Measurements from ENCODE around the gene KRTAP10-4. TPM values are rescaled to one million over a fixed set of nuclear protein-coding genes. Genes with fewer than 3 reads are reported as not detected.

The KRTAP10-4 gene
- total and polyA plus RNA-seq, 9 donors = not detected

GRCh38 chr21:44571296-44571695 is 2.2 kb upstream of the KRTAP10-4 start:
- intact Hi-C loops (cut with DNase I) = no loop called here
- no peak overlapping the region for H3K4me3 ChIP-seq
- no peaks in the 10 kb centered on the region for H3K36me3 ChIP-seq
- no peak for TF ChIP-seq POLR2A (IDR thresholded peaks at IDR 0.05)
- no peak for TF ChIP-seq CTCF (IDR thresholded peaks at IDR 0.05)
- no peak for TF ChIP-seq EP300 (IDR thresholded peaks at IDR 0.05)
- H3K27ac ChIP-seq = no peak overlapping the region
- DNase-seq = no peak
- H3K9me3 ChIP-seq = no peaks in the 10 kb centered on the region
- no peaks in the 10 kb centered on the region for H3K4me1 ChIP-seq (ENCODE audit: insufficient read depth)
- no peaks in the 10 kb centered on the region for H3K27me3 ChIP-seq
- 71 to 84% (median 82%) methylated on average over 4 of the region's 4 CpGs for WGBS, 3 donors

GRCh38 chr21:44571844-44572782 is 1.4 kb upstream of the KRTAP10-4 start:
- Histone ChIP-seq H3K4me3 (no peak overlapping the region), H3K9me3 (no peaks in the 10 kb centered on the region), H3K27me3 (no peaks in the 10 kb centered on the region), H3K36me3 (no peaks in the 10 kb centered on the region), H3K27ac (no peak overlapping the region), H3K4me1 (ENCODE audit: insufficient read depth) (no peaks in the 10 kb centered on the region)
- WGBS, 3 donors = 88 to 92% (median 88%) methylated on average over 40 of the region's 40 CpGs
- TF ChIP-seq EP300 (IDR thresholded peaks at IDR 0.05) (no peak), CTCF (IDR thresholded peaks at IDR 0.05) (no peak), POLR2A (IDR thresholded peaks at IDR 0.05) (no peak)
- DNase-seq = no peak
- intact Hi-C loops (cut with DNase I) = no loop called here

- Histone ChIP-seq H3K4me3 (no peak overlapping the region), H3K27ac (no peak overlapping the region), H3K27me3 (no peaks in the 10 kb centered on the region), H3K9me3 (no peaks in the 10 kb centered on the region), H3K36me3 (no peaks in the 10 kb centered on the region), H3K4me1 (ENCODE audit: insufficient read depth) (no peaks in the 10 kb centered on the region)
- no peak for DNase-seq
- TF ChIP-seq CTCF (IDR thresholded peaks at IDR 0.05) = no peak
- no peak for TF ChIP-seq EP300 (IDR thresholded peaks at IDR 0.05)
- TF ChIP-seq POLR2A (IDR thresholded peaks at IDR 0.05) = no peak
- intact Hi-C loops (cut with DNase I) = no loop called here
- 64 to 77% (median 73%) methylated on average over 15 of the region's 15 CpGs for WGBS, 3 donors
Observed at GRCh38 chr21:44572959-44573583, 458 bp upstream of the KRTAP10-4 start.

GRCh38 chr21:44574457-44575306 is 1.2 kb downstream of the KRTAP10-4 start:
- H3K4me3 ChIP-seq = no peak overlapping the region
- no peak overlapping the region for H3K27ac ChIP-seq
- no peaks in the 10 kb centered on the region for H3K36me3 ChIP-seq
- intact Hi-C loops (cut with DNase I) = no loop called here
- TF ChIP-seq EP300 (IDR thresholded peaks at IDR 0.05) = no peak
- TF ChIP-seq POLR2A (IDR thresholded peaks at IDR 0.05) = no peak
- H3K27me3 ChIP-seq = no peaks in the 10 kb centered on the region
- no peaks in the 10 kb centered on the region for H3K9me3 ChIP-seq
- DNase-seq = no peak
- no peaks in the 10 kb centered on the region for H3K4me1 ChIP-seq (ENCODE audit: insufficient read depth)
- 26 to 30% (median 29%) methylated on average over 20 to 21 of the region's 21 CpGs for WGBS, 3 donors
